Measurements from ENCODE around the gene HARBI1.

HARBI1 gene

GRCh38 chr11:46617972-46618314, 916 bp upstream of the HARBI1 start:
- peak overlapping the region; percentile 95 to 99 for H3K4me3 Mint-ChIP-seq
- ATAC-seq (replicated peaks) (no peak), DNase-seq (no peak)
- H3K27me3 Mint-ChIP-seq = no peaks in the 10 kb centered on the region
- H3K36me3 Mint-ChIP-seq = peaks cover 0 to 11% of the 10 kb centered on the region in 2 donors
- H3K27ac Mint-ChIP-seq = peak overlapping the region; percentile 100
- peaks cover 11 to 46% of the 10 kb centered on the region in 2 donors for H3K4me1 Mint-ChIP-seq
- H3K9me3 Mint-ChIP-seq = no peaks in the 10 kb centered on the region

DNA sequence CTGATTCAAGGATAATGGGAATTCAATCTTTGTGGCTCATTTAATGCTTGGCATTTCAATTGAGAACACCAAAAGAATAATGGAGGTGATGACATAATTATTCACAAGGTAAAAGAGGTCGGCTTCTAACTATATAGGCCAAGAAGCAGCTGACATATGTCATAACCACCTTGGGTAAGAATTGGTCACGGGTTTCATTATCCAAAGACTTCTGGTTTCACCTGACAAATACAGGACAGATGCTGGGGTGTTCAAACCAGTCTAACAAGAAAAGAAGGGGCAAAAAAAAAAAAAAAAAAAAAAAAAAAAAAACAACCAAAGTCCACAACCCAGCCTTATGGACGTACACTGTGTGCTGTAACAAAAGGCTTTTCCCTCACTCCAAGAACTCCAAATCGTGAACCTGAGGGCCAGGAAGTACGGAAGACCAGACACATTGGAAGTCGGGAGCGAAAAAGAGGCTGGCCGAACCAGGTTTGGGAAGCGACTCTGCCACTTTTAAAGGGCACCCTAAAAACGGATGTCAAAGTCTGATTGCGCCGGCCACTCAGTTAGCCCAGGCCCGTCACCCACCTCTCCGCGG, 385 bp downstream of the HARBI1 start:
- peak in 1 of 2 donors; percentile 12 for ATAC-seq (replicated peaks)
- H3K4me1 Mint-ChIP-seq = peaks cover 11 to 44% of the 10 kb centered on the region in 2 donors
- peak overlapping the region; percentile 95 to 99 for H3K4me3 Mint-ChIP-seq
- H3K36me3 Mint-ChIP-seq = peaks cover 0 to 9% of the 10 kb centered on the region in 2 donors
- no peaks in the 10 kb centered on the region for H3K9me3 Mint-ChIP-seq
- no peak for DNase-seq
- H3K27me3 Mint-ChIP-seq = no peaks in the 10 kb centered on the region
- peak overlapping the region; percentile 100 for H3K27ac Mint-ChIP-seq

DNA sequence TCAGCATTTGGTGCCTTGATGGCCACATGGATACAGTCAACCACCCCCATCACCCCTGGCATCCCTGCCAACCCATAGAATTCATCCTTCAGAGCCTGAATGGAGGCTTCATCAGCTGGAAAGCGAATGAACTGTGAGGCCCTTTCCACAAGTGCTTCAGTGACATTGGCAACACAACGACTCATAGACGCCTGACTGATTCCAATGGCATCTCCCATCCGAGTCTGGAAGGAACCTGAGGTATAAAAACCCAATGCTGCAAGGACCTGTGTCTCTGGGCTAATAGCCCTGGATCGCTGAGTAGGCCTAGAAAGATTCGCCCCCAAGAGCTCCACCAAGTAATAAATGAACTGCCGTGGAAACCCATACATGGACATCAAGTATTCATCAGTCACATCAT, 1.3 kb downstream of the HARBI1 start:
- Mint-ChIP-seq H3K27ac (no peak overlapping the region), H3K4me1 (peaks cover 11 to 41% of the 10 kb centered on the region in 2 donors), H3K4me3 (no peak overlapping the region), H3K27me3 (no peaks in the 10 kb centered on the region), H3K36me3 (peaks cover 0 to 4% of the 10 kb centered on the region in 2 donors), H3K9me3 (no peaks in the 10 kb centered on the region)
- no peak for DNase-seq
- no peak for ATAC-seq (replicated peaks)

GRCh38 chr11:46612326-46612725, 4.7 kb downstream of the HARBI1 start:
- ATAC-seq (replicated peaks) (no peak), DNase-seq (no peak)
- Mint-ChIP-seq H3K9me3 (no peaks in the 10 kb centered on the region), H3K4me3 (no peak overlapping the region), H3K4me1 (peaks cover 2 to 22% of the 10 kb centered on the region in 2 donors), H3K36me3 (peaks cover 0 to 7% of the 10 kb centered on the region in 2 donors), H3K27ac (no peak overlapping the region), H3K27me3 (no peaks in the 10 kb centered on the region)

DNA sequence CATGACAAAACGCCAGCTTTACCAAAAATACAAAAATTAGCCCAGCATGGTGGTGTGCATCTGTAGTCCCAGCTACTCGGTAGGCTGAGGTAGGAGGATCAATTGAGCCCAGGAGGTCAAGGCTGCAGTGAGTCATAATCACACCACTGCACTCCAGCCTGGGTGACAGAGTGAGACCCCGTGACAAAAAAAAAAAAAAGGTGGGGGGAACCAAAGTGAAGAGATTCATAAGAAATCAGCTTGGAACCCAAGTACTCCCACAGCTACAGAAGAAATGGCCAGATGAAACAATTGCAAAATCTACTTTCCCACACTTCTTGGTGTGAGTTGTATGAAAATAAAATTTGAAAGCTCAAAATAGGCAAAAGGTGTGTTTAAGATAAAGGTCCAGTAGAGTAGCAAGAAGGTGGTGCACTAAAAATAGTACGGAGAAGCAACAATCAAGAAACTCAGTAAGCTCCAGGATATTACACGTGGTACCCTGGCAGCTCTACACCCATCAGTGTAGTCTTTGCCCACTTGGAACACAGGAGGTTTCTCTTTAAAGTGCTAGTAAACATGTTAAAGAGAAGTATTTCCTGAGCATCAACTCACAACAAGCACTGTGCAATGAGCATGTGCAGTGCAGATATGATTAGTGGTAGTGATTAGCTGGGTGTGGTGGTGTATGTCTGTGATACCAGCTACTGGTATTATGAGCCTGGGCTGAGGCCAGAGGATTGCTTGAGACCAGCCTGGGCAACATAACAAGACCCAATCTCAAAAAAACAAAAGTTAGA, 5.3 kb downstream of the HARBI1 start:
- Mint-ChIP-seq H3K9me3 (no peaks in the 10 kb centered on the region), H3K4me1 (peaks cover 2 to 20% of the 10 kb centered on the region in 2 donors), H3K4me3 (no peak overlapping the region), H3K27me3 (no peaks in the 10 kb centered on the region), H3K27ac (no peak overlapping the region), H3K36me3 (peaks cover 0 to 7% of the 10 kb centered on the region in 2 donors)
- DNase-seq (no peak), ATAC-seq (replicated peaks) (no peak)

DNA sequence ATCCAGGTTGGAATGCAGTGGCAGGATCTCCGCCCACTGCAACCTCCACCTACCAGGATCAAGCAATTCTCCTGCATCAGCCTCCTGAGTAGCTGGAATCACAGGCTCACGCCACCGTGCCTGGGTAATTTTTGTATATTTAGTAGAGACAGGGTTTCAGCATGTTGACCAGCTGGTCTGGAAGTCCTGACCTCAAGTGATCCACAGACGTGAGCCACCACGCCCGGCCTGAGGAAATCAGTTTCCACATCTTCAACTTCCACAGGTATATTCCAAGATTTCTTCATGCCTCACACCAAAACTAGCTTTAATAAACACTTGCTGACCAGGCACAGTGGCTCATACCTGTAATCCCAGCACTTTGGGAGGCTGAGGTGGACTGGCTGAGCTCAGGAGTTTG, 7.6 kb downstream of the HARBI1 start:
- H3K4me3 Mint-ChIP-seq = no peak overlapping the region
- H3K27ac Mint-ChIP-seq = no peak overlapping the region
- no peak for ATAC-seq (replicated peaks)
- peaks cover 0 to 5% of the 10 kb centered on the region in 2 donors for H3K4me1 Mint-ChIP-seq
- H3K9me3 Mint-ChIP-seq = no peaks in the 10 kb centered on the region
- H3K36me3 Mint-ChIP-seq = peaks cover 0 to 3% of the 10 kb centered on the region in 2 donors
- H3K27me3 Mint-ChIP-seq = no peaks in the 10 kb centered on the region
- no peak for DNase-seq

DNA sequence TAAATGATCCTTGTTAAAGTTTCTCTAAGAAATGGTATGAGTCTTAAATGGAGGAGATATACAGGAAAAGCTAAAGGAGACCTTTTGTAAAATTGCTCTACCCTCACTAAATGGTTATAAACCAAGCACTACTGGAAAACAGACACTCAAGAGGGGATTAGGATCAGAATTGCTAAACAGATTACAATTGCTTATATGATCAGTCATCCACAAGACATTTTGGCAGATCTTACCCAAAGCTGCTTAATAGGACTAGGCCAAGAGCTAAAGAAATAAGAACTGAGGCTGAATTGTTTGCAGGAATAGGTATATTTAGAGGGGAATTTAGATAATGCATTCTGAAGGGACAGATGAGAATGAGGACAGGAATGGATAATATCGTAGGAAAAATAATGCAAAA, 9.5 kb downstream of the HARBI1 start:
- Mint-ChIP-seq H3K4me3 (no peak overlapping the region), H3K4me1 (peaks cover 9 to 19% of the 10 kb centered on the region in 2 donors), H3K27ac (no peak overlapping the region), H3K9me3 (peaks cover 7 to 9% of the 10 kb centered on the region in 2 donors), H3K36me3 (peaks cover 14% of the 10 kb centered on the region in 2 donors), H3K27me3 (no peaks in the 10 kb centered on the region)
- ATAC-seq (replicated peaks) (no peak), DNase-seq (no peak)

- ATAC-seq (replicated peaks) = no peak
- no peak overlapping the region for H3K27ac Mint-ChIP-seq
- peaks cover 7 to 9% of the 10 kb centered on the region in 2 donors for H3K9me3 Mint-ChIP-seq
- peaks cover 14 to 15% of the 10 kb centered on the region in 2 donors for H3K36me3 Mint-ChIP-seq
- no peak overlapping the region for H3K4me3 Mint-ChIP-seq
- peaks cover 19 to 33% of the 10 kb centered on the region in 2 donors for H3K4me1 Mint-ChIP-seq
- H3K27me3 Mint-ChIP-seq = no peaks in the 10 kb centered on the region
- no peak for DNase-seq
Measured at GRCh38 chr11:46604796-46605195, 12.2 kb downstream of the HARBI1 start.

DNA sequence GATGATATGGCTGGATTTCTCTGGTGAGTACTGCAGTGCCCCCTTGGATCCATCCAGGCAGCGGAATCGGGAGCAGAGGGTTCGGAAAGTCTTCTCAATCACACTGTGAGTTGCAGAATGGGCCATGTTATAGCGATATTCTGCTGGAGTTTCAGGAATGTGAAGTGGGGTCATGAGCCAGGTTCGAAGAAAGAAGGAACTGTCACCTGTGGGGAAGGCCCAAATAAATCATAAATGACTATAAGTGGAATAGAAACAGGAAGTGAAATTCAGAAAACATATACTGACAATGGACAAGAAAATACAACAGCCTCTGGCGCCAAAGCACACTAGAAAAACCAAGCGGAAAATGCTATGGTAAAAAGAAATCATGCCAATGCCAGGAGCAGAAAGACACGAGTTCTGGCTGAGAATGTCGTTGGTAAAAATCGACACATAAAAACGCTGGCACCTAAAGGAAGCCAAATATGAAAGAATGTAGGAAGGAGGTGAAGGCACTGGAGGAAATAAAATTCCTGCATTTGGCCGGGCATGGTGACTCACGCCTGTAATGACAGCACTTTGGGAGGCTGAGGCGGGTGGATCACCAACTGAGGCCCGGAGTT, 13.2 kb downstream of the HARBI1 start:
- peak; percentile 90 for ATAC-seq (replicated peaks)

GRCh38 chr11:46601129-46601528, 15.9 kb downstream of the HARBI1 start:
- Mint-ChIP-seq H3K4me3 (no peak overlapping the region), H3K36me3 (peaks cover 11 to 18% of the 10 kb centered on the region in 2 donors), H3K27me3 (no peaks in the 10 kb centered on the region), H3K4me1 (peaks cover 19 to 33% of the 10 kb centered on the region in 2 donors), H3K27ac (no peak overlapping the region), H3K9me3 (peaks cover 7 to 9% of the 10 kb centered on the region in 2 donors)
- DNase-seq = no peak
- ATAC-seq (replicated peaks) = no peak

More for the DNA sequence above, 13.2 kb downstream of the HARBI1 start:
- Mint-ChIP-seq H3K27me3 (no peaks in the 10 kb centered on the region), H3K4me3 (peak overlapping the region; percentile 49 to 73), H3K27ac (peak overlapping the region; percentile 75), H3K4me1 (peaks cover 19 to 33% of the 10 kb centered on the region in 2 donors), H3K9me3 (peaks cover 7 to 9% of the 10 kb centered on the region in 2 donors), H3K36me3 (peaks cover 14 to 18% of the 10 kb centered on the region in 2 donors)
- DNase-seq = peak; percentile 13

- Mint-ChIP-seq H3K27ac (no peak overlapping the region), H3K4me1 (peaks cover 19 to 33% of the 10 kb centered on the region in 2 donors), H3K4me3 (no peak overlapping the region), H3K9me3 (peaks cover 7 to 9% of the 10 kb centered on the region in 2 donors), H3K36me3 (peaks cover 11 to 18% of the 10 kb centered on the region in 2 donors), H3K27me3 (no peaks in the 10 kb centered on the region)
- ATAC-seq (replicated peaks) (no peak), DNase-seq (no peak)
Measured at GRCh38 chr11:46600194-46600960, 16.6 kb downstream of the HARBI1 start.

DNA sequence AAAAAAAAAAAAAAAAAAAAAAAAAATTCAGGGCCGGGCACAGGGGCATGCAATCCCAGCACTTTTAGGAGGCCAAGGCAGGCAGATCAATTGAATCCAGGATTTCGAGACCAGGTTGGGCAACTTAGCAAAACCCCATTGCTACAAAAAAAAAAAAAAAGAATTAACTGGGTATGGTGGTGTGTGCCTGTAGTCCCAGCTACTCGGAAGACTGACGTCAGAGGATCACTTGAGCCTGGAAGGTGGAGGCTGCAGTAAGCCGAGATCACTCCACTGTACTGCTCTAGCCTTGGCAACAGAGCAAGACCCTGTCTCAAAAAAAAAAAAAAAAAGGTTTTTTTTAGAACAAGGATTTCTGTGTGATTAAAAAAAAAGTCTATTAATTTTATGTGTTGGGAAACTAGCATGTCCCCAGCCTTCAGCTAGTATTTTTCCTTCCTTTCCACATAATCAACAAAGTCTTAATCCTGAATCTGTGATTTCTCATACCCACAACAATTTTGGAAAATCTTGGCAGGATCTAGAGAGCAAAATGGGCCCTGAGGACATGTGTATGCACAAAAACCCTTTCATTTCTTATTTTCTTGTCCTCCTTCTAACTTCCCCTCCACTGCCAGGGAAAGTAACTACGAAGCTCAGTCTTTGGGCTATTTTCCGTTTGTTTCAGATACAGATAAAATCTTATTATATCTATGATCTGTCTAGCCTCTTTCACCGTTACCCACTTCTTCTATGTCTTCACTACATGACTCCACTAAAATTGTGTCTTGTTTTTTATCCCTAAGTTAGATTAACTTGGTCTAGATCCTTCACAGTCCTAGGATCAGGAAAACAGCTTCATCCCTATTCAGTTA, 17.5 kb downstream of the HARBI1 start:
- ATAC-seq (replicated peaks) = no peak

DNA sequence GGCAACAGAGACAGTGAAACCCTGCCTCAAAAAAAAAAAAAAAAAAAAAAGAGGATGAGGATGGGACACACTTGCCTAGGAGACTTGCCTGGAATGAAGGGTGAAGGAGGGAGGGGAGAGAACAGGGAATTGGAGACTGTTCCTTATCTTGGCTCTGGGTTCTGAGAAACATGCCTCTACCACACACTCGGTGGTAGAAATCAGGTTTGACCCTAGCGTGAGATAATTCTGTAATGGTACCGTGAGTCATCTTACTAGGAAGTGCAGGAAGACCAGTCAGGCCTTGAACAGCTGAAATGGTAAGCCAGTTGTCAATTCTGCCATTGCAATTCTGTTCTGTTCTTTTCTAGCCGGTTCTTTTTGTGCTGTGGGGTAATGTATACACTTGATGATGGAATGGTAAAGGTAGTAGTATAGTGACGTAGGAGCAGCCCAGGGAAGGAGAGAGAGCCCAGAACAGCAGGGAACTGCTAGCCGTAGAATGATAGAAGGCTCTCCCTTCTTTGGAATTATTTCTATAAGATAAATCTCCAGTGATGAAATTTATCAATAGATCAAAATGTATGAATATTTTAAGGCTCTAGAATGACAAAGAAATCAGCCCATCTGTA, 19.3 kb downstream of the HARBI1 start:
- no peaks in the 10 kb centered on the region for H3K27me3 Mint-ChIP-seq
- H3K4me3 Mint-ChIP-seq = no peak overlapping the region
- ATAC-seq (replicated peaks) (no peak), DNase-seq (no peak)
- H3K4me1 Mint-ChIP-seq = peaks cover 19 to 34% of the 10 kb centered on the region in 2 donors
- peaks cover 0 to 4% of the 10 kb centered on the region in 2 donors for H3K36me3 Mint-ChIP-seq
- H3K9me3 Mint-ChIP-seq = no peaks in the 10 kb centered on the region
- H3K27ac Mint-ChIP-seq = no peak overlapping the region

More for the DNA sequence above, 17.5 kb downstream of the HARBI1 start:
- H3K36me3 Mint-ChIP-seq = peaks cover 11 to 18% of the 10 kb centered on the region in 2 donors
- no peaks in the 10 kb centered on the region for H3K27me3 Mint-ChIP-seq
- H3K27ac Mint-ChIP-seq = no peak overlapping the region
- peaks cover 7 to 9% of the 10 kb centered on the region in 2 donors for H3K9me3 Mint-ChIP-seq
- DNase-seq = no peak
- H3K4me3 Mint-ChIP-seq = no peak overlapping the region
- H3K4me1 Mint-ChIP-seq = peaks cover 19 to 34% of the 10 kb centered on the region in 2 donors
